Central memory CD8-positive, alpha-beta T cell (primary cell): ENCODE measurements around the gene GNAO1.

Experiments used
- ATAC-seq: fragments of 150-1000 bp; cut with Tn5 transposase; replicated peaks from 2 replicates; pipeline ENCODE4 v1.10.0; 2022; ENCODE audit warnings: mild to moderate bottlenecking, moderate FRiP score, moderate number of reproducible peaks; ENCODE audit not compliant: poor library complexity, severe bottlenecking; ENCODE audit errors: extremely low read depth
- DNase-seq, 2 donors: peaks; one replicate each; pipeline ENCODE4 v3.0.0; 2021; ENCODE audit warnings: low spot score in 2 of 2
- H3K27ac Mint-ChIP-seq: one replicate; pipeline ENCODE4 v1.8.0; 2022; ENCODE audit warnings: low read depth, mild to moderate bottlenecking, moderate library complexity, mixed read lengths
- H3K27me3 Mint-ChIP-seq: one replicate; pipeline ENCODE4 v1.8.0; 2022; ENCODE audit warnings: mixed read lengths
- H3K36me3 Mint-ChIP-seq: one replicate; pipeline ENCODE4 v1.8.0; 2022; ENCODE audit warnings: mild to moderate bottlenecking, moderate library complexity, mixed read lengths; ENCODE audit not compliant: insufficient read depth
- H3K4me1 Mint-ChIP-seq: one replicate; pipeline ENCODE4 v1.8.0; 2022; ENCODE audit warnings: mixed read lengths
- H3K4me3 Mint-ChIP-seq: one replicate; pipeline ENCODE4 v1.8.0; 2022; ENCODE audit warnings: mild to moderate bottlenecking, moderate library complexity, mixed read lengths
- H3K9me3 Mint-ChIP-seq: one replicate; pipeline ENCODE4 v1.8.0; 2022; ENCODE audit warnings: mixed read lengths

Gene GNAO1

GRCh38 chr16:56191835-56192634 is 746 bp downstream of the GNAO1 start:
- no peaks in the 10 kb centered on the region for H3K27me3 Mint-ChIP-seq
- no peaks in the 10 kb centered on the region for H3K9me3 Mint-ChIP-seq
- H3K4me3 Mint-ChIP-seq = peak overlapping the region; percentile 84
- H3K27ac Mint-ChIP-seq = peak overlapping the region; percentile 84
- peaks cover 22% of the 10 kb centered on the region for H3K4me1 Mint-ChIP-seq
- no peak for ATAC-seq
- peaks cover 11% of the 10 kb centered on the region for H3K36me3 Mint-ChIP-seq
- no peak for DNase-seq

- peaks cover 27% of the 10 kb centered on the region for H3K4me1 Mint-ChIP-seq
- H3K27ac Mint-ChIP-seq = peak overlapping the region; percentile 74
- ATAC-seq = no peak
- no peaks in the 10 kb centered on the region for H3K27me3 Mint-ChIP-seq
- H3K9me3 Mint-ChIP-seq = no peaks in the 10 kb centered on the region
- no peak for DNase-seq
- peak overlapping the region; percentile 84 for H3K4me3 Mint-ChIP-seq
- peaks cover 11% of the 10 kb centered on the region for H3K36me3 Mint-ChIP-seq
These were observed 1.3 kb downstream of the GNAO1 start for GRCh38 chr16:56192635-56192945.

GRCh38 chr16:56192986-56193945 is 2.0 kb downstream of the GNAO1 start:
- Mint-ChIP-seq H3K36me3 (peaks cover 11% of the 10 kb centered on the region), H3K4me3 (peak overlapping the region; percentile 84), H3K9me3 (no peaks in the 10 kb centered on the region), H3K27me3 (no peaks in the 10 kb centered on the region), H3K4me1 (peaks cover 34% of the 10 kb centered on the region), H3K27ac (peak overlapping the region; percentile 74)
- DNase-seq (no peak), ATAC-seq (no peak)

- H3K27ac Mint-ChIP-seq = peak overlapping the region; percentile 35
- peak; percentile 41 for ATAC-seq
- H3K27me3 Mint-ChIP-seq = no peaks in the 10 kb centered on the region
- no peaks in the 10 kb centered on the region for H3K9me3 Mint-ChIP-seq
- peak overlapping the region; percentile 84 for H3K4me3 Mint-ChIP-seq
- peaks cover 43% of the 10 kb centered on the region for H3K4me1 Mint-ChIP-seq
- H3K36me3 Mint-ChIP-seq = peaks cover 11% of the 10 kb centered on the region
- peak; percentile 64 to 67 for DNase-seq
These were observed 2.9 kb downstream of the GNAO1 start for GRCh38 chr16:56193951-56194726.

GRCh38 chr16:56195151-56195550 is 3.9 kb downstream of the GNAO1 start:
- Mint-ChIP-seq H3K9me3 (no peaks in the 10 kb centered on the region), H3K4me1 (peaks cover 50% of the 10 kb centered on the region), H3K4me3 (peak overlapping the region; percentile 84), H3K27me3 (no peaks in the 10 kb centered on the region), H3K36me3 (peaks cover 11% of the 10 kb centered on the region), H3K27ac (no peak overlapping the region)
- ATAC-seq (no peak), DNase-seq (no peak)

GRCh38 chr16:56196381-56196780 is 5.1 kb downstream of the GNAO1 start:
- H3K4me1 Mint-ChIP-seq = peaks cover 52% of the 10 kb centered on the region
- no peak for ATAC-seq
- H3K4me3 Mint-ChIP-seq = no peak overlapping the region
- DNase-seq = no peak
- no peaks in the 10 kb centered on the region for H3K27me3 Mint-ChIP-seq
- H3K9me3 Mint-ChIP-seq = no peaks in the 10 kb centered on the region
- H3K36me3 Mint-ChIP-seq = peaks cover 8% of the 10 kb centered on the region
- H3K27ac Mint-ChIP-seq = no peak overlapping the region

GRCh38 chr16:56197192-56197992 is 6.1 kb downstream of the GNAO1 start:
- Mint-ChIP-seq H3K4me3 (no peak overlapping the region), H3K9me3 (no peaks in the 10 kb centered on the region), H3K27ac (no peak overlapping the region), H3K36me3 (peaks cover 4% of the 10 kb centered on the region), H3K4me1 (peaks cover 52% of the 10 kb centered on the region), H3K27me3 (no peaks in the 10 kb centered on the region)
- ATAC-seq (no peak), DNase-seq (no peak)

- Mint-ChIP-seq H3K27ac (no peak overlapping the region), H3K4me1 (peaks cover 45% of the 10 kb centered on the region), H3K27me3 (no peaks in the 10 kb centered on the region), H3K9me3 (no peaks in the 10 kb centered on the region), H3K36me3 (peaks cover 2% of the 10 kb centered on the region), H3K4me3 (no peak overlapping the region)
- ATAC-seq = no peak
- DNase-seq = no peak
These were observed 6.9 kb downstream of the GNAO1 start for GRCh38 chr16:56198006-56198754.

- Mint-ChIP-seq H3K4me3 (peak overlapping the region; percentile 26), H3K27ac (peak overlapping the region; percentile 5), H3K36me3 (no peaks in the 10 kb centered on the region), H3K27me3 (no peaks in the 10 kb centered on the region), H3K9me3 (no peaks in the 10 kb centered on the region), H3K4me1 (peaks cover 39% of the 10 kb centered on the region)
- ATAC-seq (no peak), DNase-seq (no peak)
These were observed 7.4 kb downstream of the GNAO1 start for GRCh38 chr16:56198755-56199114.

- peak overlapping the region; percentile 26 for H3K4me3 Mint-ChIP-seq
- H3K27ac Mint-ChIP-seq = peak overlapping the region; percentile 5
- H3K27me3 Mint-ChIP-seq = no peaks in the 10 kb centered on the region
- DNase-seq = no peak
- H3K36me3 Mint-ChIP-seq = no peaks in the 10 kb centered on the region
- peaks cover 36% of the 10 kb centered on the region for H3K4me1 Mint-ChIP-seq
- H3K9me3 Mint-ChIP-seq = no peaks in the 10 kb centered on the region
- peak; percentile 20 for ATAC-seq
These were observed 7.9 kb downstream of the GNAO1 start for GRCh38 chr16:56199164-56199563.

GRCh38 chr16:56201030-56201429 is 9.7 kb downstream of the GNAO1 start:
- Mint-ChIP-seq H3K36me3 (no peaks in the 10 kb centered on the region), H3K4me1 (peaks cover 37% of the 10 kb centered on the region), H3K27me3 (no peaks in the 10 kb centered on the region), H3K27ac (no peak overlapping the region), H3K4me3 (no peak overlapping the region), H3K9me3 (no peaks in the 10 kb centered on the region)
- DNase-seq (no peak), ATAC-seq (no peak)
